Panc1 (cell line): ENCODE data around the gene IFT22. TPM values are rescaled to one million over a fixed set of nuclear protein-coding genes. Genes with fewer than 3 reads are reported as not detected.

ENCODE experiments used
- ATAC-seq: fragments of 200-7000 bp; cut with Tn5 transposase; 2 replicates; pipeline ENCODE4 v1.9.1; 2020; ENCODE audit warnings: mild to moderate bottlenecking, moderate library complexity
- BruUV-seq: library from RNA; stranded (reverse); fragments of 400-500 nt; replicated peaks from 2 replicates; lab custom pipeline; 2021; lab: Mats Ljungman, UMichigan
- CTCF ChIA-PET: fragments of 300-600 bp; sonication (Branson Sonifier 250); formaldehyde crosslinking; loops from one replicate; lab custom pipeline; 2022; ENCODE audit warnings: antibody characterized with exemption; lab: Charles Lee
- POLR2A ChIA-PET: fragments of 300-600 bp; sonication (Branson Sonifier 250); formaldehyde crosslinking; loops from one replicate; lab custom pipeline; 2022; ENCODE audit warnings: antibody characterized with exemption; lab: Charles Lee
- DNase-seq: peaks from one replicate; pipeline ENCODE4 v3.0.0-alpha.2; 2010; ENCODE audit warnings: low read depth, low spot score
- H3K27ac ChIP-seq: 2 replicates; pipeline ENCODE4 v1.5.1; 2011; ENCODE audit warnings: mild to moderate bottlenecking, low read length, inconsistent platforms
- H3K27me3 ChIP-seq: fragments of 200-500 bp; sonication (Bioruptor generic); 2 replicates; pipeline ENCODE4 v1.6.0; 2014; ENCODE audit warnings: low read length, inconsistent platforms; ENCODE audit not compliant: control insufficient read depth, insufficient read depth
- H3K36me3 ChIP-seq: fragments of 200-500 bp; sonication (Bioruptor generic); 2 replicates; pipeline ENCODE4 v1.5.1; 2014; ENCODE audit warnings: inconsistent platforms, mild to moderate bottlenecking, low read length, moderate library complexity; ENCODE audit not compliant: control insufficient read depth, insufficient read depth
- H3K4me1 ChIP-seq: 2 replicates; pipeline ENCODE4 v1.5.1; 2011; ENCODE audit warnings: inconsistent platforms, mild to moderate bottlenecking, low read length, moderate library complexity; ENCODE audit not compliant: control insufficient read depth, insufficient read depth
- H3K4me3 ChIP-seq, 2 experiments: 2 replicates each; pipeline ENCODE4 v1.5.1; 2011 to 2012; ENCODE audit warnings: low read depth in 2 of 2, low read length in 2 of 2, mild to moderate bottlenecking in 2 of 2, inconsistent platforms in 1 of 2, moderate library complexity in 1 of 2
- H3K9me3 ChIP-seq: fragments of 200-500 bp; sonication (Bioruptor generic); 2 replicates; pipeline ENCODE4 v1.5.1; 2014; ENCODE audit warnings: low read depth, mild to moderate bottlenecking, inconsistent platforms, low read length, moderate library complexity; ENCODE audit not compliant: control insufficient read depth, insufficient read depth
- POLR2AphosphoS5 ChIP-seq: IDR thresholded peaks from 2 replicates; pipeline ENCODE4 v1.6.1; 2012; ENCODE audit warnings: mild to moderate bottlenecking, low read depth, low read length, moderate library complexity
- SIN3A ChIP-seq: IDR thresholded peaks from 2 replicates; pipeline ENCODE4 v1.6.1; 2012; ENCODE audit warnings: low read depth, mild to moderate bottlenecking, low read length, moderate library complexity, borderline replicate concordance; ENCODE audit not compliant: insufficient read depth
- TCF7L2 ChIP-seq: IDR thresholded peaks from 2 replicates; pipeline ENCODE4 v1.6.1; 2011; ENCODE audit warnings: mild to moderate bottlenecking, low read depth, low read length, inconsistent platforms
- in situ Hi-C: cut with HindIII; loops from 2 replicates; pipeline ENCODE4 v1.10.0; 2016; ENCODE audit warnings: low sequenced_read_pairs, low pct_unique_long_range_greater_than_20kb
- intact Hi-C: fragments of 100-400 bp; cut with micrococcal nuclease; formaldehyde crosslinking; loops from one replicate; pipeline ENCODE4 v1.10.0; 2022; ENCODE audit not compliant: unreplicated experiment
- total RNA-seq: library from RNA; stranded (reverse); gene quantifications from one replicate; pipeline ENCODE4 v1.2.1, GENCODE V29; 2021; ENCODE audit not compliant: unreplicated experiment
- TF ChIP-seq, protein P1 (sequence below), 2 experiments: IDR thresholded peaks; 2 replicates each; pipeline ENCODE4 v1.6.1; 2011 to 2012; ENCODE audit warnings: low read depth in 2 of 2, control low read depth in 1 of 2, low read length in 1 of 2, mild to moderate bottlenecking in 1 of 2, moderate library complexity in 1 of 2; ENCODE audit not compliant: insufficient read depth in 1 of 2
- TF ChIP-seq, protein P2 (sequence below): fragments of 450-650 bp; IDR thresholded peaks from 2 replicates; pipeline ENCODE4 v1.5.1; 2017; ENCODE audit warnings: mild to moderate bottlenecking

The IFT22 gene
- total RNA-seq, 1 experiment from 2014 or later: 42.4 TPM

DNA sequence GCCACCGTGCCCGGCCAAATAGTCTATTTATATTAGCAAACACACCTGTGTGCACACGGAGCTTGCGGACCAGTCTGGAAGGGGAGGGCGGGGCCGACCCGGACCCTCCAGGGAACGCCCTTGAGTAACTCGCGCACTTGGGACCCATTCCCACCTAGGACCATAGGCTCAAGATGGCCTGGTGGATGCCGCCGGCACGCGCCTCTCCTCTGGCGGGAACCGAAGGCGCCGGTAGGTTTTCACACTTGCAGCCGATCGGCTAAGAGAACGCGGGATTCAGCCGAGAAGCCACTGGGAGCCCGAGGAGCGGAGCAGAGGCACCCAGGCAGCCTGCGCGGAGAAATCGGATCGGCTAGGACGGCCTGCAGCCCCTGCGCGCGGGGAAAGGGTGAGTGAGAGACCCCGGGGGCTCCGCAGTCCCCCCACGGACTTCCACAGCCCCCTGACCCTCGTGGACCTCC, 18.9 kb downstream of the IFT22 start:
- CTCF ChIA-PET: no interaction called here
- no peak for ATAC-seq
- in situ Hi-C loops: no loop called here

DNA sequence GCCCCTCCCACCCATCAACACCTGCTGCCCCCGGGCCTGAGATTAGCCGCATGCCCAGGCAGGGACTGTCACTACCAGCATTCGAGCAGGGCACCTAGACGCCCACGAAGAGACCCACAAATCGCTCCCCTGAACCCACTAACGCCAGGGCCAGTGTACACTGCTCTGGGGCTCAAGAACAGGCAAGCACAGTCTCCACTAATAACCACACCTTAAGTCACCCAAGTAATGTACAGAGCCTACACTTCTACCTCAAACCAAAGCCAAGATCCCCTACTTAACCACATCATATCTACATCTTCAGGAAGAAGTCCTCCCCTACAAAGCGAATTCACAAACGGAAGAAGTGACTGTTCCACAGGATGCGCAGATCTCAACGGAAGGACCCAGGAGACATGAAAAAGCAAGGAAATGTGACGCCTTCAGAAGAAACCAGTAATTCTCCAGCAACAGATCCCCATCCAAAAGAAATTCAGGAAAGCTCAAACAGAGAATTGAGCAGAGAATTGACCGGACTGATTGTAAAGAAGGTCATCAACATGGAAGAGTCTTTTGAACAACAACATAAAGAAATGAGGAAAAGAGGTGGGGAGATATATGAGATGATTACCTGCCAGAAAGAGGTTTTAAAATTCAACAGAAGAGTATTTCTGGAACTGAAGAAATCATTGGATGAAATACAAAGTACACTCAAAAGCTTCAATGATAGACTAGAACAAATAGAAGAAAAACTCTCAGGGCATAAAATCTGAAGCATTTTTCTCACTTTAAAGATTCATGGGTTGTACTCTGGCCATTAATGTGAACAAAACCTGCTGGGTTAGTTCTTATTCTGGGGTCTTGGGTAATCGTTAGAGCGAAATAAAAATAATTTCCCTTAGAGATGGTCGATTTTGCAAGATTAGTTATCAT, 20.9 kb downstream of the IFT22 start:
- no peak overlapping the region for H3K27ac ChIP-seq
- intact Hi-C loops: no loop called here
- no peak overlapping the region for H3K4me3 ChIP-seq
- H3K9me3 ChIP-seq: peaks cover 4% of the 10 kb centered on the region; the same call in 1 of the 2 replicates
- no peaks in the 10 kb centered on the region for H3K4me1 ChIP-seq
- in situ Hi-C loops: no loop called here
- no peaks in the 10 kb centered on the region for H3K36me3 ChIP-seq
- ATAC-seq (no peak), DNase-seq (no peak)
- ChIA-PET CTCF (interaction anchor here (0.6 kb wide), 1 partner anchor 10 kb away, joined by 3 read pairs; no protein-coding TSS in a partner anchor), POLR2A (interaction anchor here (0.6 kb wide), 2 partner anchors 82 to 165 kb away, joined by 3 to 4 read pairs; partner anchors contain the start of gene ZNHIT1)
- BruUV-seq: no TSS peak
- H3K27me3 ChIP-seq: no peaks in the 10 kb centered on the region
- TF ChIP-seq SIN3A (no peak), TCF7L2 (no peak), POLR2AphosphoS5 (no peak)
- TF ChIP-seq, protein P1, sequence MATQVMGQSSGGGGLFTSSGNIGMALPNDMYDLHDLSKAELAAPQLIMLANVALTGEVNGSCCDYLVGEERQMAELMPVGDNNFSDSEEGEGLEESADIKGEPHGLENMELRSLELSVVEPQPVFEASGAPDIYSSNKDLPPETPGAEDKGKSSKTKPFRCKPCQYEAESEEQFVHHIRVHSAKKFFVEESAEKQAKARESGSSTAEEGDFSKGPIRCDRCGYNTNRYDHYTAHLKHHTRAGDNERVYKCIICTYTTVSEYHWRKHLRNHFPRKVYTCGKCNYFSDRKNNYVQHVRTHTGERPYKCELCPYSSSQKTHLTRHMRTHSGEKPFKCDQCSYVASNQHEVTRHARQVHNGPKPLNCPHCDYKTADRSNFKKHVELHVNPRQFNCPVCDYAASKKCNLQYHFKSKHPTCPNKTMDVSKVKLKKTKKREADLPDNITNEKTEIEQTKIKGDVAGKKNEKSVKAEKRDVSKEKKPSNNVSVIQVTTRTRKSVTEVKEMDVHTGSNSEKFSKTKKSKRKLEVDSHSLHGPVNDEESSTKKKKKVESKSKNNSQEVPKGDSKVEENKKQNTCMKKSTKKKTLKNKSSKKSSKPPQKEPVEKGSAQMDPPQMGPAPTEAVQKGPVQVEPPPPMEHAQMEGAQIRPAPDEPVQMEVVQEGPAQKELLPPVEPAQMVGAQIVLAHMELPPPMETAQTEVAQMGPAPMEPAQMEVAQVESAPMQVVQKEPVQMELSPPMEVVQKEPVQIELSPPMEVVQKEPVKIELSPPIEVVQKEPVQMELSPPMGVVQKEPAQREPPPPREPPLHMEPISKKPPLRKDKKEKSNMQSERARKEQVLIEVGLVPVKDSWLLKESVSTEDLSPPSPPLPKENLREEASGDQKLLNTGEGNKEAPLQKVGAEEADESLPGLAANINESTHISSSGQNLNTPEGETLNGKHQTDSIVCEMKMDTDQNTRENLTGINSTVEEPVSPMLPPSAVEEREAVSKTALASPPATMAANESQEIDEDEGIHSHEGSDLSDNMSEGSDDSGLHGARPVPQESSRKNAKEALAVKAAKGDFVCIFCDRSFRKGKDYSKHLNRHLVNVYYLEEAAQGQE (IDR thresholded peaks at IDR 0.05; ENCODE audit: insufficient read depth in 1 of 2, low read depth in 2 of 2, low read length in 1 of 2): no peak
- TF ChIP-seq, protein P2, sequence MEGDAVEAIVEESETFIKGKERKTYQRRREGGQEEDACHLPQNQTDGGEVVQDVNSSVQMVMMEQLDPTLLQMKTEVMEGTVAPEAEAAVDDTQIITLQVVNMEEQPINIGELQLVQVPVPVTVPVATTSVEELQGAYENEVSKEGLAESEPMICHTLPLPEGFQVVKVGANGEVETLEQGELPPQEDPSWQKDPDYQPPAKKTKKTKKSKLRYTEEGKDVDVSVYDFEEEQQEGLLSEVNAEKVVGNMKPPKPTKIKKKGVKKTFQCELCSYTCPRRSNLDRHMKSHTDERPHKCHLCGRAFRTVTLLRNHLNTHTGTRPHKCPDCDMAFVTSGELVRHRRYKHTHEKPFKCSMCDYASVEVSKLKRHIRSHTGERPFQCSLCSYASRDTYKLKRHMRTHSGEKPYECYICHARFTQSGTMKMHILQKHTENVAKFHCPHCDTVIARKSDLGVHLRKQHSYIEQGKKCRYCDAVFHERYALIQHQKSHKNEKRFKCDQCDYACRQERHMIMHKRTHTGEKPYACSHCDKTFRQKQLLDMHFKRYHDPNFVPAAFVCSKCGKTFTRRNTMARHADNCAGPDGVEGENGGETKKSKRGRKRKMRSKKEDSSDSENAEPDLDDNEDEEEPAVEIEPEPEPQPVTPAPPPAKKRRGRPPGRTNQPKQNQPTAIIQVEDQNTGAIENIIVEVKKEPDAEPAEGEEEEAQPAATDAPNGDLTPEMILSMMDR: no peak

More for the DNA sequence above, 18.9 kb downstream of the IFT22 start:
- no peak overlapping the region for H3K4me3 ChIP-seq
- POLR2A ChIA-PET: no interaction called here
- TF ChIP-seq, protein P2: no peak
- TF ChIP-seq, protein P1 (IDR thresholded peaks at IDR 0.05; ENCODE audit: insufficient read depth in 1 of 2, low read depth in 2 of 2, low read length in 1 of 2): no peak
- TF ChIP-seq TCF7L2: no peak
- TF ChIP-seq SIN3A: no peak
- no peak for TF ChIP-seq POLR2AphosphoS5
- intact Hi-C loops: no loop called here
- no peaks in the 10 kb centered on the region for H3K27me3 ChIP-seq
- peaks cover 4% of the 10 kb centered on the region; the same call in 1 of the 2 replicates for H3K9me3 ChIP-seq
- BruUV-seq: no TSS peak
- no peak for DNase-seq
- no peaks in the 10 kb centered on the region for H3K36me3 ChIP-seq
- H3K4me1 ChIP-seq: no peaks in the 10 kb centered on the region
- no peak overlapping the region for H3K27ac ChIP-seq
